AG04449 (cell line): ENCODE results near the gene LARGE1.

ENCODE experiments used
- CTCF ChIA-PET: fragments of 350-600 bp; formaldehyde crosslinking; extraction: SDS; loops from one replicate; lab custom pipeline; 2021; ENCODE audit warnings: antibody characterized with exemption; lab: Yijun Ruan, JAX
- POLR2A ChIA-PET: fragments of 400-600, 350-600 bp; formaldehyde crosslinking; extraction: SDS; loops from one replicate; lab custom pipeline; 2020; ENCODE audit warnings: antibody characterized with exemption, inconsistent platforms; lab: Yijun Ruan, JAX
- DNase-seq: peaks from one replicate; pipeline ENCODE4 v3.0.0-alpha.2; 2010; ENCODE audit warnings: low read depth, low spot score
- H3K4me3 ChIP-seq: 2 replicates; pipeline ENCODE4 v1.5.1; 2011; ENCODE audit warnings: low read depth, mild to moderate bottlenecking, control low read depth, low read length
- CTCF ChIP-seq: IDR thresholded peaks from one replicate; pipeline ENCODE4 v1.5.1; 2011; ENCODE audit warnings: mild to moderate bottlenecking, moderate library complexity, low read length, control low read depth, inconsistent platforms; ENCODE audit not compliant: insufficient read depth; ENCODE audit errors: missing control alignments

Gene LARGE1

GRCh38 chr22:33770723-33771122, 149.6 kb downstream of the LARGE1 start:
- TF ChIP-seq CTCF = no peak
- ChIA-PET CTCF (no interaction called here), POLR2A (interaction anchor here (0.5 kb wide), 1 partner anchor 294 kb away, joined by 3 read pairs; no protein-coding TSS in a partner anchor)
- DNase-seq = no peak
- H3K4me3 ChIP-seq = no peak overlapping the region

- H3K4me3 ChIP-seq = no peak overlapping the region
- POLR2A ChIA-PET = no interaction called here
- no peak for TF ChIP-seq CTCF
- DNase-seq = no peak
- CTCF ChIA-PET = no interaction called here
These were observed 154.2 kb downstream of the LARGE1 start for GRCh38 chr22:33766091-33766490.

- no peak for TF ChIP-seq CTCF
- CTCF ChIA-PET = no interaction called here
- H3K4me3 ChIP-seq = no peak overlapping the region
- POLR2A ChIA-PET = no interaction called here
- DNase-seq = no peak
These were observed 161.3 kb downstream of the LARGE1 start for GRCh38 chr22:33758961-33759360.

- no peak for TF ChIP-seq CTCF
- no peak for DNase-seq
- no peak overlapping the region for H3K4me3 ChIP-seq
These were observed 162.3 kb downstream of the LARGE1 start for GRCh38 chr22:33757802-33758483.

GRCh38 chr22:33757041-33757801, 163.1 kb downstream of the LARGE1 start:
- ChIA-PET CTCF (interaction anchor here (1.3 kb wide), 1 partner anchor 162 kb away, joined by 5 read pairs; no protein-coding TSS in a partner anchor), POLR2A (no interaction called here)
- no peak for DNase-seq
- no peak for TF ChIP-seq CTCF
- no peak overlapping the region for H3K4me3 ChIP-seq

More at GRCh38 chr22:33757802-33758483, 162.3 kb downstream of the LARGE1 start:
- CTCF ChIA-PET = interaction anchor here (1.3 kb wide), 1 partner anchor 161 kb away, joined by 5 read pairs; no protein-coding TSS in a partner anchor
- POLR2A ChIA-PET = no interaction called here

GRCh38 chr22:33756508-33756949, 163.7 kb downstream of the LARGE1 start:
- H3K4me3 ChIP-seq = no peak overlapping the region
- TF ChIP-seq CTCF = no peak
- ChIA-PET POLR2A (interaction anchor here (0.6 kb wide), 1 partner anchor 164 kb away, joined by 3 read pairs; the partner anchor contains the start of gene LARGE1), CTCF (no interaction called here)
- no peak for DNase-seq
